HG03045 (cell line): ENCODE data around the gene PSMA8.
"Not testable (repeated sequence)": the region's sequence is repeated elsewhere in the genome, so short reads cannot be mapped to it uniquely, and the experiment has no call there.

Experiments used
- ATAC-seq: cut with Tn5 transposase; IDR thresholded peaks from one replicate; pipeline ENCODE4 v1.9.1; 2021; ENCODE audit warnings: mild to moderate bottlenecking, moderate library complexity; ENCODE audit not compliant: unreplicated experiment

The PSMA8 gene

GRCh38 chr18:26228562-26229260 lies 95.0 kb downstream of the PSMA8 start:
- ATAC-seq: no peak

- no peak for ATAC-seq
These were observed 96.8 kb downstream of the PSMA8 start for GRCh38 chr18:26230497-26230896.

GRCh38 chr18:26233208-26233607 lies 99.5 kb downstream of the PSMA8 start:
- ATAC-seq: no peak

- ATAC-seq: not testable (repeated sequence)
These were observed 103.7 kb downstream of the PSMA8 start for GRCh38 chr18:26237363-26237762.

GRCh38 chr18:26238718-26239117 lies 105.0 kb downstream of the PSMA8 start:
- ATAC-seq: not testable (repeated sequence)

- ATAC-seq: not testable (repeated sequence)
These were observed 108.7 kb downstream of the PSMA8 start for GRCh38 chr18:26242392-26242791.
